ENCODE measurements around the gene WDR64.

WDR64 gene

GRCh38 chr1:241738284-241739078, 86.4 kb downstream of the WDR64 start:
- DNase-seq (ENCODE audit: low read depth) = no peak

GRCh38 chr1:241742084-241742483, 90.0 kb downstream of the WDR64 start:
- DNase-seq (ENCODE audit: low read depth) = no peak

GRCh38 chr1:241744591-241744990, 92.5 kb downstream of the WDR64 start:
- DNase-seq (ENCODE audit: low read depth) = no peak

- no peak for DNase-seq (ENCODE audit: low read depth)
Observed at GRCh38 chr1:241747992-241748391, 95.9 kb downstream of the WDR64 start.

- DNase-seq (ENCODE audit: low read depth) = peak; percentile 49
Observed at GRCh38 chr1:241749041-241749944, 97.2 kb downstream of the WDR64 start.

GRCh38 chr1:241749945-241750695, 98.0 kb downstream of the WDR64 start:
- no peak for DNase-seq (ENCODE audit: low read depth)

GRCh38 chr1:241751524-241751923, 99.4 kb downstream of the WDR64 start:
- no peak for DNase-seq (ENCODE audit: low read depth)

- no peak for DNase-seq (ENCODE audit: low read depth)
Observed at GRCh38 chr1:241762713-241763339, 110.7 kb downstream of the WDR64 start.

GRCh38 chr1:241765390-241765789, 113.3 kb downstream of the WDR64 start:
- no peak for DNase-seq (ENCODE audit: low read depth)

- DNase-seq (ENCODE audit: low read depth) = no peak
Observed at GRCh38 chr1:241767737-241768136, 115.7 kb downstream of the WDR64 start.

- no peak for DNase-seq (ENCODE audit: low read depth)
Observed at GRCh38 chr1:241770115-241770514, 118.0 kb downstream of the WDR64 start.

- no peak for DNase-seq (ENCODE audit: low read depth)
Observed at GRCh38 chr1:241771117-241771516, 119.0 kb downstream of the WDR64 start.

GRCh38 chr1:241772932-241773500, 120.9 kb downstream of the WDR64 start:
- no peak for DNase-seq (ENCODE audit: low read depth)

GRCh38 chr1:241773991-241774390, 121.9 kb downstream of the WDR64 start:
- no peak for DNase-seq (ENCODE audit: low read depth)

GRCh38 chr1:241775021-241775420, 122.9 kb downstream of the WDR64 start:
- DNase-seq (ENCODE audit: low read depth) = no peak

- no peak for DNase-seq (ENCODE audit: low read depth)
Observed at GRCh38 chr1:241776911-241777310, 124.8 kb downstream of the WDR64 start.

- no peak for DNase-seq (ENCODE audit: low read depth)
Observed at GRCh38 chr1:241778117-241778516, 126.0 kb downstream of the WDR64 start.

GRCh38 chr1:241779897-241780296, 127.8 kb downstream of the WDR64 start:
- DNase-seq (ENCODE audit: low read depth) = no peak

- no peak for DNase-seq (ENCODE audit: low read depth)
Observed at GRCh38 chr1:241782396-241782795, 130.3 kb downstream of the WDR64 start.

GRCh38 chr1:241787691-241788090, 135.6 kb downstream of the WDR64 start:
- no peak for DNase-seq (ENCODE audit: low read depth)

- no peak for DNase-seq (ENCODE audit: low read depth)
Observed at GRCh38 chr1:241789061-241789460, 137.0 kb downstream of the WDR64 start.

GRCh38 chr1:241799416-241799815, 147.3 kb downstream of the WDR64 start:
- peak; percentile 6 for DNase-seq (ENCODE audit: low read depth)
